GM18526 (cell line): ENCODE results near the gene UBTD1.

Source experiments
- POLR2A ChIP-seq: IDR thresholded peaks from 3 replicates; pipeline ENCODE4 v1.6.1; 2011; ENCODE audit not compliant: insufficient read length; ENCODE audit errors: extremely low read depth

Gene UBTD1

DNA sequence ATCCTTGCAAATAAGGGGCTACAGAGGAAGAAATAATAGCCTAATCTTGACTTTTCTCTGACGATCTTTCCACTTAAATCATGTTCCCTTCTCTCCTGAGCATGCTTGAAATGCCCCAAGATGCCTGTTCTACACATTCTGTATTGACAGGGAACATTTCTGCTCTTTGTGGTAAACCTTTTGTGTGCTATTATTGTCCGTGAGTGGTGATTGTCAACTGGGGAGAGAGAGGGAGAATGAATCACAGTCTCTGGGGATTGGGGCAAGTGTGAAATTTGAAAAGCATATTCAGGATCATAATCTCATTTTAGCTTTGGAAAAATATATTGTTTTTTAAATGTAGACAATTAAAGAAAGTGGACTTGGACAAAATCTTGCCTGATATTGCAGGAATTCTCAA lies 20.6 kb downstream of the UBTD1 start:
- no peak for TF ChIP-seq POLR2A

DNA sequence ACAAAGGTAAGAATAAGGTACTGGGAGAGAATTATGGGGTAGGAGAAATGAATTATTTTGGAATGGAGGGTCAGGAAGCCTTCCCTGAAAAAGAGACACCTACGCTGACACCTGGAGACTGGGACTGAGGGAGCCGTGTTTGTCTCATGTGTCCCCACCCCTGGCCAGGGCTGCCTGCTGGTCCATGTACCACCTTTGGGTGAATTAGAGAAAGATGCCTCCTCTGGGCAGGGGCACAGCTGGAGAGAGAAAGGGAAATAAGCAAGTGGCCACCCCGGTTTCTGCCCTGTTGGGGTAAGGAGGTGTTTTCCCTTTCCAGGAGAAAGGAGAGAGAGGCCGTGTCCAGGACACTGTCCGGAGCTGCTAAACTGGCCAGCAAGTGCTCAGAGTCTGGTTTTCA lies 21.8 kb downstream of the UBTD1 start:
- TF ChIP-seq POLR2A = no peak

DNA sequence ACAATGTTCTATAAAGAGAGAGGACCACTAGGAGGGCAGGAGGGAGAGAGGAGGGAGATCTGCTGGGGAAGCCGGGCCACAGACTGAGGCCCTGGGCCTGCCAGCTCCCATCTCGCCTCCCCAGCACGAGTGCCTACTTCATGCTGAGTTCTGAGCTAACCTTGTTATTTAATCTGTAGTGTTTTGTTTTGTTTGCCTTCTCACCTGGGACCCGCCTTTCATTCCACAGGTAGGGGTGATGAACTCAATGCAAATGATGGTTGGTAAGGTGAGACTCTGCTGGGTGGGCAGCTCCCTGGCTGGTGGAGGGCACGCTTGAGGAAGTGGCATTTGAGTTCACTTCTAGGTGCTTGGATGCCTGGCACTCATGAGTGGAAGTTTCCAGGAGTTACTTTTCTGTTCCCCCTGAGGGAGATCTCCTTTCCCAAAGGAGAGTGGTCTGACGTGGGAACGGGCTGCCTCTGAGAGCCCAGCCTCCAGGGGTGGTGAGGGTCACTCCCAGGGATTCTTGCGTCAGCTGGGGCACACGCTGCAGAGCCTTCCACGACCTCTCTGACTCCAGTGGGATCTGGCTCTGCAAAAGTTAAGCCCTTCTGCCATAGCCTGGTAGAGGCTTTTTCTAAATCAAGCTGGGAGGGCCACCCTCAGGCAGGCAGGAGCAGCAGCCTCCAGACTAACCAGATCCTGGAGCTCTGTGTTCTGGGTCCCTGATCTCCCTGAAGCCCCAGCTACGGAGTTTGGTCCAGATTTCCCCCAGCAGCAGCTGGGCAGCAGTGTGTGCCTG lies 22.4 kb downstream of the UBTD1 start:
- TF ChIP-seq POLR2A = no peak

DNA sequence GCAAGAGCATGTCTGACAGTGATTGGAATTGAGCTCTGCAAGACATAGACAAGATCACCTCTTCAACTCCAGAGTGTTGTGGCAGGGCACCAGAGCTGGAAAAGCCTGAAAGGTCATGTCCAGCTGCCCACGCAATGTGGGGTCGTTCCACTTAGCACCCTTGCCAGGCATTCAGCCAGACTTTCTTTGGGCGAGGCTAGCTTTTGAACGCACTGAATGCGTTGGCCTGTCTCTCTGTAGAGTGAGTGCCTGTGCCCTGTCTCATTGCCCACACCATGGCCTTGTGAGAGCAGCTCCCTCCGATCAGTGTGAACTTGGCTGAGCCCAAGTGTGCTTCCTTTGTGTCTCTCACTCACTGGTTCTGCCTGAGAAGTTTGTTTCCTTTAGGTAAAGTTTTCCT lies 23.3 kb downstream of the UBTD1 start:
- no peak for TF ChIP-seq POLR2A

DNA sequence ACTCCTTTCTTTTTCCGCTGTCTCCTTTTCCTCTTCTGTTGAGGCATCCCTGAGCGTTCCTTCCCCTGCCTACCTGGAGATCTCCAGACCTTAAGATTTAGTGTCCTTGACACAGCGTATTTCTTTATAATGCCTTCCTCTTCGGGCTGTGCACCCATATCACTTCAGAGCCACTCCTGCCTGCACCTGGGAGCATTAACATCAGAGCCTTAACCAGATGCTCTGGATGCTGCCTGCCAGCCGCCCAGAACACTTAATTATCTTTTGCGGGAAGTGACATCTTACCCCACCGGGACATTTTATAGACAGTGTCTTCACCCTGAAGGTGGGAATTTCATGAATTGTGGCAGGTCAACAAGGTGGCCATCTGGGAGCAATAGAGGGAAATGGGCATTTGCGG lies 24.2 kb downstream of the UBTD1 start:
- no peak for TF ChIP-seq POLR2A

DNA sequence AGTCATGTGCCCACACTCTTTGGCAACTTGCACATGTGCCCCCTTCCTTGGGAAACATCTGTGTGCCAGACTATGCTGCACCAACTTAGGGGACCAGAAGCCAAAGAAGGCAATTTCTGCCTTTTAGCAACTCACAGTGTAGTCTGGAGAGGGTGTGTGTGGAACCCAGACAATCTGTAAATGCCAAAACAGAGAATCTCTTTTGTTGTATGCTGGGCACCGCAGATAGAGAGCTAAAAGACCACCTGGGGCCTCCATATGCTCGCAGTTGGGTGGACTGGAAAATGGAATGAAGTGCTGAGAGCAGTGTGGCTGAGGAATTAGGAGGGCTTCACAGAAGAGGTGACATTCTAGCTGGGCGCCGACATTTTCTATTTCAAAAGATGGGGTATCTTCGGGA lies 26.4 kb downstream of the UBTD1 start:
- TF ChIP-seq POLR2A = no peak

DNA sequence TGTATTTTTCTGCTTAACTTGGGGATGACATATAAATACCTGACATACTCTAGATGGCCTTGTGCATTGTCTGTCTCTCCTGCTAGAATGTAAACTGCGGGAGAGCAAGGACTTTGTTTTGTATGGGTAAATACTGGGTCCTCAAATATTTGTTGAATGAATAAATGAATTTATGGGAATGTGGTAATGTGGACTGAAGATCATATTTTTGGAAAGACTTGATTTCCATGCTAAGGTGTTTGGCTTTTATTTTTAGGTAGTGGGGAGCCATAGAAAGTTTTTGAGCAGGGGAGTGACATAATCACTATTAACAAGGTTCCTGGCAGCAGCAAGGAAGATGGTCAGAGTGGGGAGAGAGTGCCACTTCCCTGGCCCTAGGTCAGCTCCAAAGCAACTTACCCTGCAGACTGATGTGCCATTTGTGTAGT lies 27.0 kb downstream of the UBTD1 start:
- no peak for TF ChIP-seq POLR2A

DNA sequence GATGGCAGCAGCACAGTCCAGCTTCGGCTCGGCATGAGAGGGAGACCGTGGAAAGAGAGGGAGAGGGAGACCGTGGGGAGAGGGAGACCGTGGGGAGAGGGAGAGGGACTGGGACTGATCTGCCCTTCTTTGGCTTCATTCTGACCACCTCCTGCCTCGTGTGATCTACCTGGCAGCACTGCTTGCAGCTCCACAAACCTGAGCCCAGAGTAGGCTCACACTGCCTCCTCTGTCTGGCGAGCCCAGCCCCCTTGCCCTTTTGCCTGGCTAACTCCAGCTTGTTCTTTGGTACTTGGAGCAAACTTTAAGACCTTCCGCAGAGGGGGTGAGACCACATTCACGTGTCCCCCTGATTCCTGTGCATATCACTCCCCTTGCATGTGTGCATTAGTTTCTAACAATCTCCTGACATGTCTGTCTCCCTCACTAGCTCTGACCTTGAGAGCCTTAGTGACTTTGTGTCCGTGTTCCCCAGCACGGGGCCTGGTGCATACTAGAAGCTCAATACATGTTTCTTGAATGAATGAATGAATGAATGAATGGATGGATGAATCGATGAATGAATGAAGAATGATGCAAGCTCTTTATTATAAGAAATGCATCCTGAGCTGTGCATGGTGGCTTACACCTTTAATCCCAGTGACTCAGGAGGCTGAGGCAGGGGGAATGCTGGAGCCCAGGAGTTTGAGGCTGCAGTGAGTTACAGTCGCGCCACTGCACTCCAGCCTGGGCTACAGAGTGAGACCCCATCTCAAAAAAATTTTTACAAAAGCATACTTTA lies 31.2 kb downstream of the UBTD1 start:
- TF ChIP-seq POLR2A = no peak

DNA sequence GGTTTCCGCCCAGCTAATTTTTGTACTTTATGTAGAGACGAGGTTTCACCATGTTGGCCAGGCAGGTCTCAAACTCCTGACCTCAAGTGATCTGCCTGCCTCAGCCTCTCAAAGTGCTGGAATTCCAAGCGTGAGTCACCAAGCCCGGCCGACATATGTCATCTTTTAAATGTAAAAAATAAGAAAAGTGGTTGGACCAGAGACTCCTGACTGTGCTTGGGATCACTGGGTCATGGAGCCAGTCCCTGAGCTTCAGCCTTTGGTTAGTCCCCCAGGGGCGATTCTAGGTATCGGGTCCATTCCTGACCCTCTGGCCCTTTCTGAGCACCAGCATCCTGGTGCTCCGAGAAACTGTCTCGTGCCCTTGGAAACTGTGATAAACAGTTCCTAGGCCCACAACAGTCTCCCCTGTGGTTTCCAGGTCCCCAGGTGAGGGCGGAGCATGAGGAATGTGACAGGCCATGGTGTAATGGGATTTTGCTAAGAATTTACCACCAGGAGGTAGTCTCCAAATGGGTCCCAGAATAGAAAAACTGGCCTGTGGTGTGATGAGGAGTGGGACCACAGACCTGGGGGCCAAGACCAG lies 32.8 kb downstream of the UBTD1 start:
- no peak for TF ChIP-seq POLR2A

DNA sequence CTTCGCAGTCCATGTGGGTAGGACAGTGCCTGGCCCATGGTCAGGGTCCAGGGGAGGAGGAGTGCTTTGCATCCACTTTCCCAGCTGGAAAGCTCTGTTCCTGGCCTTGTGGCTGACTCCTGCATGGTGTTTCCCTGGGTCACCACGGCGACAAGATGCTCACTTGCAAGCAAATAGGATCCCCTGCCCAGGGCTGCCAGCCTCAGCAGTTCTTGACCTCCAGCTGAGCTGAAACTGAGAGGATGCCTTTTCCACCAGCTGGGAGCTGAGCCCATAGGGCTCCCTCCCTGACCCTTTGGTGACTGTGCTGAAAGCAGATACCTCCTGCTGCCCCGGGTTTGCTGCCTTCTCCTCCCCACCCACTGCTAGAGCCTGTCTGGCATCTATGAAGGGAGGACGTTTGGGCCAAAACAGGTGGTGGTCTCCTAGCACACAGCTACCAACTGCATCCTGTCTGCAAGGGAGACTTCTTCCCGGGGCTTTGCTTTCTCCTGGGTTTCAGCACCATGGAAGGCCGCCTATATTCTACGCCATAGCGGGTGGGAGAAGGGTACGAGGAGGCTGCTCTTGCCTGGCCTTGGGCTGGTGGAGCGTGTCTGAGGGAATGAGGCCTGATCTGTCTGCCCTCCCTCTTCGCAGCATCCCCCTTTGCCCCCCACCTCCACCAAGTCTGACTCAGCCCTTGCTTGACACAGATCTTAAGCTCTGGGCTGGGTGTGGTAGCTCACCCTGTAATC lies 34.4 kb downstream of the UBTD1 start:
- TF ChIP-seq POLR2A = no peak

DNA sequence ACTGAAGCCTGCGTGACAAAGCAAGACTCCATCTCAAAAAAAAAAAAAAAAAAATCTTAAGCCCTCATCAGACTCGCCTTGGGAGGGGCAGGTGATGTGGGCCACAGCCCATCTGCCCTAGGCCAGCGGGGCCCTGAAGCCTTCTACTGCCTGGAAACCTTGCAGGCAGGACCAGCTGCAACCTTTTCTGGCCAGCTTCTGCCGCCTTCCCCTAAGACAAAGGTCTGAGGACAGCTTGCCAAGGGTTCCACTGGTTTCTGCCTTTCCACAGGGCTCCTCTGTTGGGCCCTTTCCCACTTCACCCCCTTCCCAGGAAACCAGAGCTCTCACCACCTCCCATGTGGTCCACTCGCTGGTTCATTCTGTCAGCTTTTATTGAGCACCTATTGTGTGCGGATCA lies 35.2 kb downstream of the UBTD1 start:
- no peak for TF ChIP-seq POLR2A

DNA sequence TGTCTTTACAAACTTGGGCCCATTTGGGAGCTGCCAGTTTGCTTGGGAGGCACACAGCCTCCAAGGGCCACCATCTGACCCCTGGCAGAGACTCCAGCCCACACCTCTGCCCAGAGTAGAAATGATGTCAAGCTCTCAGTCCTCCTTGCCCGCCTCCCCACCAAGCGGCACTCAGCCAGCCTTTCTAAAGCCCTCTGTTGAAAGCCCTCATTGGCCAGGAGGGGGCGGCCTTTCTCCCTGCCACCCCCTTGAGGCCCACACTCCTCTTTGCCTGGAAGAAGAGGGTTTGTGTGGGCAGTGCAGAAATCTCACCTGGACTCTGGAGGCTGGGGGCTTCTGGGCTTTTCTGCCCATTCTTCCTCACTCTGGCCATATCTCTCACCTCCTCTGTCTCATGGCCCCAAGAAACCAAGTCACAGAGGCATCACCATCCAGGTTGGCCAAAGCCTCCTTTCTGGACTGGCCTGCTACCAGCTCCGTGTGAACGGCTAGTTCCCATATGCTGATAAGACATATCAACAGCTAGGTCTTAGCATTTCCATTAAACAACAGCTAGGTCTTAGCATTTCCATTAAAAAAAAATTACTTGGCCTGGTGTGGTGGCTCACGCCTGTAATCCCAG lies 36.1 kb downstream of the UBTD1 start:
- TF ChIP-seq POLR2A = no peak

DNA sequence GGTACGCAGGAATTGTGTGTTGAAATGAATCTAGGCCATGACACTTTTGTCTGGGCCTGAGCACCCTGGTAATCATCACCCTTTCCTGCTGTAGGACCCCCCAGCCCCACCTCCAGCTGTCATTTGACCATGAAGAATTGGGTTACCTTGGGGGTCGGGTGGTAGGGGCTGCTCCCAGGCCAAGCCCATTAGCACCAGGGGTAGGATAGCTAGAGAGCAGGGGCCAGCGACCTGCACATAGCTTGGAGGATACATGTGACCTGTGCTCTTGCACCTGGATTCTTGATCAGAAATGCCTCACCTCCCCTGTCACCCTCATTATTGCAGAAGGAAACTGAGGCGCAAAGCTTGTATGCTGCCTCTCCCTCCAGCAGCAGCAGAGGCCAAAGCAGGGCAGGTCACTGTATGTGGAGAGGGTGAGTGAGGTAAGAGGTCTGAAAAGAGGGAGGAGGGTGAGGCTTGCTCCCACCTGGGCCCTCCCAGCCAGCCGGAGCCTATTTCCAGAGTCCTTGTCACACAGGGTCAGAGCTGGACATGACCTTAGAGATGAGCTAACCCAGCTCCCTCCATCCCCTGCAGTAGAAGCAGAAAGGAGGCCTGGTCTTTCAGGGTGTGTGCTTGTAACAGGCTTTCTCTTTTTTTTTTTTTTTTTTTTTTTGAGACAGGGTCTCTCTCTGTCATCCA lies 38.6 kb downstream of the UBTD1 start:
- TF ChIP-seq POLR2A = no peak

DNA sequence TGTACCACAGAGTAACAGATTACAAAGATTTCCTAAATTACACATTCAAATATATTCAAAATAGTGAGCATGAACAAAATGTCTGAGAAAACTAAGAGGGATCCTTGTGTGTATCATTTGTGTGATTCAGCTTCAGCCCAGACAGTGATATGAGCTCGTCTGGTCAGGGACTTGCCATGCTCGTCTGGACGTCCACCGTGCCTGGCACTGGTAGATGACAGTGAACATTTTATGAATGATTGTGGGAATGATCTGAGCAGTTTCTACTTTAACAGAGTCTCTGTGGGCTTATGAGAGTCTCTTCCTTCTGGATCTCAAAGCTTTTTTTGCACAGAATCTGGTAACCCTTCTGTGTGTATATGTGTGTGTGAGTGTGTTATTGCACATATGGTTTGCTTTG lies 39.7 kb downstream of the UBTD1 start:
- no peak for TF ChIP-seq POLR2A
